GM23248 (cell line): Measurements from ENCODE around the gene BEST3.

Experiments used
- EZH2 ChIP-seq: fragments of 200-600 bp; sonication (generic); IDR thresholded peaks from 2 replicates; pipeline ENCODE4 v1.6.1; 2018; ENCODE audit warnings: antibody characterized with exemption, mild to moderate bottlenecking; ENCODE audit not compliant: insufficient read depth, poor library complexity, severe bottlenecking
- EZH2phosphoT487 ChIP-seq: fragments of 200-600 bp; sonication (generic); IDR thresholded peaks from 2 replicates; pipeline ENCODE4 v1.6.1; 2018; ENCODE audit warnings: antibody characterized with exemption, moderate library complexity, mild to moderate bottlenecking, low read depth; ENCODE audit not compliant: insufficient read depth

- TF ChIP-seq EZH2 (no peak), EZH2phosphoT487 (no peak)
These were observed 39.5 kb upstream of the BEST3 start, which contains the start of gene RAB3IP for GRCh38 chr12:69738351-69739286.
